Ovary (tissue), 3 donors: ENCODE data around the gene NID2.

Experiments
- CTCF ChIP-seq, 3 donors: fragments of 450-650 bp in 2 of 3; fragments of 200-600 bp in 1 of 3; IDR thresholded peaks; one replicate each; pipeline versions ENCODE4 v1.5.1 to v1.8.0; 2016 to 2022; ENCODE audit warnings: antibody characterized with exemption in 3 of 3, mild to moderate bottlenecking in 1 of 3
- EP300 ChIP-seq: sonication (generic); formaldehyde crosslinking; IDR thresholded peaks from one replicate; pipeline ENCODE4 v1.6.1; 2017; ENCODE audit warnings: antibody characterized with exemption
- POLR2A ChIP-seq: fragments of 450-650 bp; IDR thresholded peaks from one replicate; pipeline ENCODE4 v1.6.1; 2017; ENCODE audit warnings: antibody characterized with exemption, mild to moderate bottlenecking, moderate library complexity
- donor health status: DM: no; HTN: no; CAD: no.

- TF ChIP-seq CTCF (IDR thresholded peaks at IDR 0.05) (no peak), EP300 (no peak), POLR2A (no peak)
Observed at GRCh38 chr14:51988221-51988620, 80.6 kb downstream of the NID2 start.
